GM12872 (cell line): ENCODE data around the gene KCTD21.

ENCODE experiments used
- TF ChIP-seq, protein P1 (sequence below): IDR thresholded peaks from 3 replicates; pipeline ENCODE4 v1.5.1; 2011; ENCODE audit warnings: low read depth, mild to moderate bottlenecking, low read length, moderate library complexity; ENCODE audit not compliant: insufficient read depth

The KCTD21 gene

DNA sequence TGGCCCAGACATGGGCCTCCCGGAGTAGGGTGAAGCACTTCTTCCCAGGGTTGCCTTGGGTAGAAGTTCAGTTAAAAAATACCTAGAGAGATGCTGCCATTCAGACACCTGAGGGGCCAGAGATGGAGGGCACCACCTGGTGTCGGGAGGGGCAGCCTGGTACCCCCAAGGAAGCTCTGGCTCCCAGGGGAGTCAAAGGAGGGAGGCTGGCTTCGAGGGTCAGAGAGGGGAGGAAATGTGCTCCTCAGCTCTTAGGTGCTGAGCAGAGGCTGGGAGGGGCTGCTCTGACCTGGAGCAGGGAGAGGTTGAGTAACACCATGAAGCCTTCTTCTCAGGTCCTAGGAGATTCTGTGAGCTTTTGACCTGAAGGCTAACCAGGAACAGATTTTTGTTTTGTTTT lies 1.4 kb upstream of the KCTD21 start:
- TF ChIP-seq, protein P1, sequence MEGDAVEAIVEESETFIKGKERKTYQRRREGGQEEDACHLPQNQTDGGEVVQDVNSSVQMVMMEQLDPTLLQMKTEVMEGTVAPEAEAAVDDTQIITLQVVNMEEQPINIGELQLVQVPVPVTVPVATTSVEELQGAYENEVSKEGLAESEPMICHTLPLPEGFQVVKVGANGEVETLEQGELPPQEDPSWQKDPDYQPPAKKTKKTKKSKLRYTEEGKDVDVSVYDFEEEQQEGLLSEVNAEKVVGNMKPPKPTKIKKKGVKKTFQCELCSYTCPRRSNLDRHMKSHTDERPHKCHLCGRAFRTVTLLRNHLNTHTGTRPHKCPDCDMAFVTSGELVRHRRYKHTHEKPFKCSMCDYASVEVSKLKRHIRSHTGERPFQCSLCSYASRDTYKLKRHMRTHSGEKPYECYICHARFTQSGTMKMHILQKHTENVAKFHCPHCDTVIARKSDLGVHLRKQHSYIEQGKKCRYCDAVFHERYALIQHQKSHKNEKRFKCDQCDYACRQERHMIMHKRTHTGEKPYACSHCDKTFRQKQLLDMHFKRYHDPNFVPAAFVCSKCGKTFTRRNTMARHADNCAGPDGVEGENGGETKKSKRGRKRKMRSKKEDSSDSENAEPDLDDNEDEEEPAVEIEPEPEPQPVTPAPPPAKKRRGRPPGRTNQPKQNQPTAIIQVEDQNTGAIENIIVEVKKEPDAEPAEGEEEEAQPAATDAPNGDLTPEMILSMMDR = no peak

DNA sequence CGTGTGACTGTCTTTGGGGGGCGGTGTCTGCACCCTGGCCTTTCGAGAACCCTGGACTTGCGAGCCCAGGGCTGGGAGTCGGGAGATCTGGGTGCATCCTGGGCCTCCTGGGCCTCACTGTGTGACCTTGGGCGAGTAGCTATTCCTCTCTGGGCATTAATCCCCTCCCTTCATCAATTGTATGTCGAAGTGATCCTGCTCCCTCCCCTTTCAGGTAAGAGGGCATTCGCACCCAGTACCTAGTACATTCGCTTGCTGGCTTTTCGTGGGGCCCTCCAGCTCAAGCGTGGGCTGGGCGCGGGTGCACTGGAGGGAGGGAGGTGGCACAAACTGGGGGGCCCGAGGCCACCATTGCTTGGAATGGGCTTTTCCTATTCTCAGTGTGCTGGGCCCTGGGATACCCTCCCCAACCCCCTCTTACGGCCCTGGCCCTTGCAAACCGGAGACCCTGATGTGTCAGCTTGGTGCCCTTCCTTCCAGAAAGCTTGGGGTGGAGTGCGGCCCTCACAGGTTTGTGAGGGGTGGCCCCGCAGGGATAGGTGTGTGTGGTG lies 823 bp upstream of the KCTD21 start:
- TF ChIP-seq, protein P1 = no peak

- TF ChIP-seq, protein P1 = no peak
These were observed 800 bp downstream of the KCTD21 start for GRCh38 chr11:78187366-78188285.

- TF ChIP-seq, protein P1 = no peak
These were observed 7.2 kb downstream of the KCTD21 start for GRCh38 chr11:78181185-78181584.

- TF ChIP-seq, protein P1 = no peak
These were observed 7.7 kb downstream of the KCTD21 start for GRCh38 chr11:78180751-78181150.

- TF ChIP-seq, protein P1 = no peak
These were observed 8.9 kb downstream of the KCTD21 start for GRCh38 chr11:78179459-78180071.

- TF ChIP-seq, protein P1 = no peak
These were observed 11.2 kb downstream of the KCTD21 start for GRCh38 chr11:78177216-78177615.
